Sigmoid colon (tissue), 7 donors: ENCODE measurements around the gene SRF. TPM values are rescaled to one million over a fixed set of nuclear protein-coding genes. Genes with fewer than 3 reads are reported as not detected.
A peak's percentile ranks its signal among the peaks of the same experiment; 100 is the strongest.

ENCODE experiments used
- DNase-seq: peaks from one replicate; pipeline ENCODE4 v3.0.0-alpha.2; 2019
- H3K27ac ChIP-seq, 4 donors: fragments of 200-600 bp; sonication (generic); one replicate each; pipeline ENCODE4 v1.5.1; 2016 to 2019; ENCODE audit warnings: mild to moderate bottlenecking in 1 of 4
- H3K27me3 ChIP-seq, 3 donors: fragments of 200-600 bp; sonication (generic); one replicate each; pipeline ENCODE4 v1.5.1; 2019; ENCODE audit warnings: mild to moderate bottlenecking in 1 of 3
- H3K36me3 ChIP-seq, 4 donors: fragments of 200-600 bp; sonication (generic); one replicate each; pipeline ENCODE4 v1.5.1; 2016 to 2019
- H3K4me1 ChIP-seq, 4 donors: fragments of 200-600 bp; sonication (generic); one replicate each; pipeline ENCODE4 v1.5.1; 2017 to 2019
- H3K4me3 ChIP-seq, 4 donors: fragments of 200-600 bp; sonication (generic); one replicate each; pipeline ENCODE4 v1.5.1; 2017 to 2019; ENCODE audit warnings: mild to moderate bottlenecking in 2 of 4, moderate library complexity in 1 of 4
- H3K9me3 ChIP-seq, 4 donors: fragments of 200-600 bp in 3 of 4; sonication (generic) in 3 of 4; one replicate each; pipeline versions ENCODE4 v1.5.1 to v1.6.1; 2013 to 2019
- CTCF ChIP-seq, 4 experiments: fragments of 450-650 bp in 3 of 4; fragments of 200-600 bp in 1 of 4; IDR thresholded peaks; one replicate each; pipeline ENCODE4 v1.5.1; 2016 to 2019; ENCODE audit warnings: antibody characterized with exemption in 4 of 4, mild to moderate bottlenecking in 3 of 4, moderate library complexity in 2 of 4
- EP300 ChIP-seq, 4 donors: sonication (generic); formaldehyde crosslinking; IDR thresholded peaks; one replicate each; pipeline ENCODE4 v1.6.1; 2017; ENCODE audit warnings: antibody characterized with exemption in 4 of 4
- POLR2A ChIP-seq, 2 donors: fragments of 450-650 bp; IDR thresholded peaks; one replicate each; pipeline ENCODE4 v1.6.1; 2016; ENCODE audit warnings: antibody characterized with exemption in 2 of 2, mild to moderate bottlenecking in 2 of 2, moderate library complexity in 2 of 2
- POLR2AphosphoS5 ChIP-seq, 4 donors: sonication (generic); formaldehyde crosslinking; IDR thresholded peaks; one replicate each; pipeline ENCODE4 v1.6.1; 2017; ENCODE audit warnings: antibody characterized with exemption in 4 of 4
- WGBS, 2 donors: extraction: QIAGEN DNeasy Blood & Tissue Kit; methylation state at CpG; one replicate each; pipeline ENCODE4 v1.1.7; 2013; 5-methylcytosine and 5-hydroxymethylcytosine counted together
- intact Hi-C: fragments of 100-400 bp; cut with DNase I; formaldehyde crosslinking; loops from one replicate; pipeline ENCODE4 v1.15.1; 2023
- polyA plus RNA-seq, 3 donors: library from polyadenylated mRNA; stranded (reverse); fragments of 200-250 nt; gene quantifications; one replicate each; pipeline ENCODE4 v1.2.3, GENCODE V29; 2013
- total RNA-seq, 4 donors: library from RNA; depleted of rRNA; stranded (reverse); fragments of >200 nt; gene quantifications; one replicate each; pipeline ENCODE4 v1.1.0, GENCODE V29; 2016
- donor health status: healthy with polysubstance abuse.
- donor health status: Bipolar disorder and iron deficiency.
- donor health status: healthy.

The SRF gene
- total and polyA plus RNA-seq, 7 donors = 12.6 to 96.9 (median 64.2) TPM

GRCh38 chr6:43204271-43205105, 33.4 kb downstream of the SRF start:
- WGBS, 2 donors = 96% methylated on average over 23 of the region's 23 CpGs

GRCh38 chr6:43205849-43206248, 34.8 kb downstream of the SRF start:
- Histone ChIP-seq H3K4me3 (no peak overlapping the region), H3K4me1 (no peaks in the 10 kb centered on the region), H3K27me3 (no peaks in the 10 kb centered on the region), H3K36me3 (peaks cover 0 to 53% (median 10%) of the 10 kb centered on the region in 4 donors), H3K9me3 (no peaks in the 10 kb centered on the region), H3K27ac (no peak overlapping the region)
- 96% methylated on average over 10 of the region's 10 CpGs for WGBS, 2 donors
- TF ChIP-seq CTCF (IDR thresholded peaks at IDR 0.05) (no peak), POLR2A (IDR thresholded peaks at IDR 0.05) (no peak), POLR2AphosphoS5 (IDR thresholded peaks at IDR 0.05) (no peak), EP300 (IDR thresholded peaks at IDR 0.05) (no peak)
- intact Hi-C loops = no loop called here
- DNase-seq = peak; percentile 39

More at GRCh38 chr6:43204271-43205105, 33.4 kb downstream of the SRF start:
- no peak overlapping the region for H3K27ac ChIP-seq
- no peak overlapping the region for H3K4me3 ChIP-seq
- intact Hi-C loops = no loop called here
- H3K4me1 ChIP-seq = no peaks in the 10 kb centered on the region
- TF ChIP-seq EP300 (IDR thresholded peaks at IDR 0.05) (no peak), POLR2A (IDR thresholded peaks at IDR 0.05) (no peak), POLR2AphosphoS5 (IDR thresholded peaks at IDR 0.05) (no peak), CTCF (IDR thresholded peaks at IDR 0.05) (no peak)
- H3K9me3 ChIP-seq = no peaks in the 10 kb centered on the region
- H3K27me3 ChIP-seq = no peaks in the 10 kb centered on the region
- DNase-seq = peak; percentile 54
- H3K36me3 ChIP-seq = peaks cover 0 to 63% (median 11%) of the 10 kb centered on the region in 4 donors

- WGBS, 2 donors = 86 to 95% methylated on average over 2 of the region's 2 CpGs
- no peaks in the 10 kb centered on the region for H3K9me3 ChIP-seq
- H3K36me3 ChIP-seq = peaks cover 0 to 49% (median 8%) of the 10 kb centered on the region in 4 donors
- no peak for DNase-seq
- TF ChIP-seq CTCF (IDR thresholded peaks at IDR 0.05) (no peak), POLR2A (IDR thresholded peaks at IDR 0.05) (no peak)
- H3K4me1 ChIP-seq = no peaks in the 10 kb centered on the region
- no peak overlapping the region for H3K27ac ChIP-seq
- no peak overlapping the region for H3K4me3 ChIP-seq
- H3K27me3 ChIP-seq = no peaks in the 10 kb centered on the region
- intact Hi-C loops = no loop called here
Observed at GRCh38 chr6:43207286-43207685, 36.2 kb downstream of the SRF start.

- Histone ChIP-seq H3K4me3 (no peak overlapping the region), H3K9me3 (no peaks in the 10 kb centered on the region), H3K36me3 (peaks cover 0 to 47% (median 16%) of the 10 kb centered on the region in 4 donors), H3K4me1 (no peaks in the 10 kb centered on the region), H3K27ac (no peak overlapping the region), H3K27me3 (no peaks in the 10 kb centered on the region)
- DNase-seq = no peak
- TF ChIP-seq POLR2A (IDR thresholded peaks at IDR 0.05) = no peak
- no peak for TF ChIP-seq CTCF (IDR thresholded peaks at IDR 0.05)
- TF ChIP-seq POLR2AphosphoS5 (IDR thresholded peaks at IDR 0.05) = no peak
- no peak for TF ChIP-seq EP300 (IDR thresholded peaks at IDR 0.05)
- 15 to 46% methylated on average over 1 of the region's 1 CpG for WGBS, 2 donors
- intact Hi-C loops = no loop called here
Observed at GRCh38 chr6:43211955-43212354, 40.9 kb downstream of the SRF start.
